KMS-11 (cell line): ENCODE results near the gene NCOA6.
"Not testable (repeated sequence)": the region's sequence is repeated elsewhere in the genome, so short reads cannot be mapped to it uniquely, and the experiment has no call there.

ENCODE experiments used
- H2AFZ ChIP-seq: fragments of 200-600 bp; sonication (generic); 2 replicates; pipeline ENCODE4 v1.6.1; 2016; ENCODE audit warnings: antibody characterized with exemption, mixed run types, low read depth
- H3K27ac ChIP-seq: fragments of 200-600 bp; sonication (generic); 2 replicates; pipeline ENCODE4 v1.6.1; 2016; ENCODE audit warnings: mild to moderate bottlenecking, mixed run types
- H3K27me3 ChIP-seq: fragments of 200-600 bp; sonication (generic); 2 replicates; pipeline ENCODE4 v1.6.1; 2017; ENCODE audit warnings: mild to moderate bottlenecking, low read depth, mixed run types, moderate library complexity; ENCODE audit not compliant: insufficient read depth
- H3K36me3 ChIP-seq: fragments of 200-600 bp; sonication (generic); 2 replicates; pipeline ENCODE4 v1.6.1; 2017; ENCODE audit warnings: mild to moderate bottlenecking, mixed run types; ENCODE audit not compliant: insufficient read depth
- H3K4me1 ChIP-seq: fragments of 200-600 bp; sonication (generic); 2 replicates; pipeline ENCODE4 v1.6.1; 2016; ENCODE audit warnings: mild to moderate bottlenecking, low read depth, mixed run types; ENCODE audit not compliant: poor library complexity, severe bottlenecking
- H3K4me2 ChIP-seq: fragments of 200-600 bp; sonication (generic); 2 replicates; pipeline ENCODE4 v1.7.0; 2016; ENCODE audit warnings: mild to moderate bottlenecking, mixed run types
- H3K4me3 ChIP-seq: fragments of 200-600 bp; sonication (generic); IDR thresholded peaks from 2 replicates; pipeline ENCODE4 v1.6.1; 2017; ENCODE audit warnings: low read depth, low read length, mixed read lengths; ENCODE audit not compliant: insufficient read depth
- H3K79me2 ChIP-seq: fragments of 200-600 bp; sonication (generic); 2 replicates; pipeline ENCODE4 v1.6.1; 2016; ENCODE audit warnings: low read depth, mixed run types; ENCODE audit not compliant: insufficient read depth
- H3K9ac ChIP-seq: fragments of 200-600 bp; sonication (generic); 2 replicates; pipeline ENCODE4 v1.6.1; 2016; ENCODE audit warnings: mild to moderate bottlenecking, mixed run types
- H4K20me1 ChIP-seq: fragments of 200-600 bp; sonication (generic); 2 replicates; pipeline ENCODE4 v1.6.1; 2016; ENCODE audit warnings: mild to moderate bottlenecking, mixed run types; ENCODE audit not compliant: insufficient read depth
- TF ChIP-seq, protein P1 (sequence below): fragments of 200-600 bp; sonication (generic); conservative IDR thresholded peaks from 2 replicates; pipeline ENCODE4 v1.6.1; 2017; ENCODE audit warnings: low read depth, mild to moderate bottlenecking, antibody characterized with exemption, low read length, moderate library complexity, mixed read lengths

The NCOA6 gene

DNA sequence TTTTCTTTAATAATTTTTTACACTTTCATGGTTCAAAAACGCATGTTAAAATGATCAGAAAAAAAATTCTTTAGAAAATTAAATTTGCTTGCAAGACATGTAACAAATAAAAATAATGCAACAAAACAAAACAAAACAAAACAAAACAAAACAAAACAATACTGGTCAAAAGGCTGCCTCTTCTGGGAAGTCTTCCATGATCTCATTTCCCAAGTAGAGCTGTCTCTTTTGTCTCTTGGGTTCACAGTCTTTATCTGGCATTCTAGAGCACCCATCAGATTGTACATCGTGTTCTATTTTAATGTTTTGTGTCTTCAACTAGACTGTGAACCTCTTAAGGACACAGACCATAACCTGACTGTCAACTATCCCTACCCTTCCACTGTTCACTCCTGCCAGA is 96.0 kb downstream of the NCOA6 start:
- Histone ChIP-seq H3K4me1 (no peaks in the 10 kb centered on the region), H3K36me3 (no peaks in the 10 kb centered on the region), H3K9ac (no peak overlapping the region), H3K4me3 (no peak overlapping the region), H3K79me2 (no peaks in the 10 kb centered on the region), H2AFZ (no peak overlapping the region), H3K27me3 (no peaks in the 10 kb centered on the region), H3K4me2 (no peak overlapping the region), H3K27ac (no peak overlapping the region), H4K20me1 (no peaks in the 10 kb centered on the region)
- TF ChIP-seq, protein P1, sequence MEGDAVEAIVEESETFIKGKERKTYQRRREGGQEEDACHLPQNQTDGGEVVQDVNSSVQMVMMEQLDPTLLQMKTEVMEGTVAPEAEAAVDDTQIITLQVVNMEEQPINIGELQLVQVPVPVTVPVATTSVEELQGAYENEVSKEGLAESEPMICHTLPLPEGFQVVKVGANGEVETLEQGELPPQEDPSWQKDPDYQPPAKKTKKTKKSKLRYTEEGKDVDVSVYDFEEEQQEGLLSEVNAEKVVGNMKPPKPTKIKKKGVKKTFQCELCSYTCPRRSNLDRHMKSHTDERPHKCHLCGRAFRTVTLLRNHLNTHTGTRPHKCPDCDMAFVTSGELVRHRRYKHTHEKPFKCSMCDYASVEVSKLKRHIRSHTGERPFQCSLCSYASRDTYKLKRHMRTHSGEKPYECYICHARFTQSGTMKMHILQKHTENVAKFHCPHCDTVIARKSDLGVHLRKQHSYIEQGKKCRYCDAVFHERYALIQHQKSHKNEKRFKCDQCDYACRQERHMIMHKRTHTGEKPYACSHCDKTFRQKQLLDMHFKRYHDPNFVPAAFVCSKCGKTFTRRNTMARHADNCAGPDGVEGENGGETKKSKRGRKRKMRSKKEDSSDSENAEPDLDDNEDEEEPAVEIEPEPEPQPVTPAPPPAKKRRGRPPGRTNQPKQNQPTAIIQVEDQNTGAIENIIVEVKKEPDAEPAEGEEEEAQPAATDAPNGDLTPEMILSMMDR: no peak

DNA sequence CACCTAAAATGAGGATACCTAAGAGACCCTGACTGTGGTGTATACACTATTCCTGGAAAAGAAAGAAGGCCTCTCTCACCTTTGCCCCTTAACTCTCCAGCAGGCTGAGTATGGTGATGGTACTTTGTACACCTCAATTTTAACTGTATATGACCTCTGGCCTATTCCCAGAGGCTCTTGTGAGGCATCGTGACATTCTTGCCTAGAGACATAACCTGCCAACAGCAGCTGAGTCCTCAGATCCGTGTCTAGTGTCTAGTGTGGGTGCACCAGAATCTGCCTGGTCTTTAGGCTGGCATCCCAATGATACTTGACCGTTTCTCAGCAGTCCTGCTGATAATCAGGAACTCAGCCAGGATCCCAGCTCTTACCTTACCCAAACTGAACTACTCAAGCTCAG is 101.3 kb downstream of the NCOA6 start:
- no peaks in the 10 kb centered on the region for H3K27me3 ChIP-seq
- no peak overlapping the region for H3K27ac ChIP-seq
- H3K9ac ChIP-seq: no peak overlapping the region
- H2AFZ ChIP-seq: no peak overlapping the region
- H3K4me2 ChIP-seq: no peak overlapping the region
- no peaks in the 10 kb centered on the region for H4K20me1 ChIP-seq
- H3K36me3 ChIP-seq: no peaks in the 10 kb centered on the region
- TF ChIP-seq, protein P1: no peak
- H3K79me2 ChIP-seq: no peaks in the 10 kb centered on the region
- peaks cover 33% of the 10 kb centered on the region for H3K4me1 ChIP-seq
- H3K4me3 ChIP-seq: no peak overlapping the region

DNA sequence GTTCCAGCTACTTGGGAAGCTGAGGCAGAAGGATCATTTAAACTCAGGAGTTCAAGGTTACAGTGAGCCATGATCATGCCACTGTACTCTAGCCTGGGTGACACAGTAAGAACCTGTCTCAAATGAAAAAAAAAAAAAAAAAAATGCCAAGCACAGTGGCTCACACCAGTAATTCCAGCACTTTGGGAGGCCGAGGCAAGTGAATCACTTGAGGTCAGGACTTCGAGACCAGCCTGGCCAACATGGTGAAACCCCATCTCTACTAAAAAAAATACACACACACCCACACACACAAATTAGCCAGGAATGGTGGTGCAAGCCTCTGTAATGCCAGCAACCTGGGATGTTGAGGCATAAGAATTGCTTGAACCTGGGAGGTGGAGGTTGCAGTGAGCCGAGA is 102.9 kb downstream of the NCOA6 start:
- not testable (repeated sequence) for H3K4me2 ChIP-seq, H4K20me1 ChIP-seq, H3K79me2 ChIP-seq, H3K4me3 ChIP-seq, H3K27ac ChIP-seq, H3K27me3 ChIP-seq, H2AFZ ChIP-seq, H3K36me3 ChIP-seq, H3K9ac ChIP-seq
- H3K4me1 ChIP-seq: peaks cover 45% of the 10 kb centered on the region

DNA sequence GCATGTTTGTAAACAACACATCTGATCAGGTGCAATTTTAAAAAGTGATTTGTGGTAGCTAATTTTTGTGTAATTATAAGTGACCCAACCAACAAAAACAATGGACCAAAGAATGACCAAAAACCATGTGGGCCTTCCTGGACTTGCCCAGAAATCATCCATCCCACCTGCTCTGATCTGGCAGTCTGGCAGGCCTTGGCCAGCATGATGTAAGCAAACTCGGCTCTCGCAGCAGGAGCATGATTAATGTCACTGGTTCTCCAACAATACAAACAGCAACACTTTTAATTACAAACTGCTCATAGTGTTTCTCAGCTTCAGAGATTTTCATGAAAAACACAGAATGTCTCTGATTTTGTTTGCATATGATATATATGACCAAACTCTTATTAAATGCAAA is 105.2 kb downstream of the NCOA6 start:
- Histone ChIP-seq H3K4me1 (peaks cover 45% of the 10 kb centered on the region), H3K79me2 (no peaks in the 10 kb centered on the region), H4K20me1 (no peaks in the 10 kb centered on the region), H3K36me3 (no peaks in the 10 kb centered on the region), H3K27me3 (no peaks in the 10 kb centered on the region), H2AFZ (no peak overlapping the region), H3K4me3 (no peak overlapping the region), H3K9ac (peak overlapping the region; percentile 28; the same call in 1 of the 2 replicates), H3K4me2 (peak overlapping the region; percentile 86), H3K27ac (peak overlapping the region; percentile 64)
- TF ChIP-seq, protein P1: no peak

DNA sequence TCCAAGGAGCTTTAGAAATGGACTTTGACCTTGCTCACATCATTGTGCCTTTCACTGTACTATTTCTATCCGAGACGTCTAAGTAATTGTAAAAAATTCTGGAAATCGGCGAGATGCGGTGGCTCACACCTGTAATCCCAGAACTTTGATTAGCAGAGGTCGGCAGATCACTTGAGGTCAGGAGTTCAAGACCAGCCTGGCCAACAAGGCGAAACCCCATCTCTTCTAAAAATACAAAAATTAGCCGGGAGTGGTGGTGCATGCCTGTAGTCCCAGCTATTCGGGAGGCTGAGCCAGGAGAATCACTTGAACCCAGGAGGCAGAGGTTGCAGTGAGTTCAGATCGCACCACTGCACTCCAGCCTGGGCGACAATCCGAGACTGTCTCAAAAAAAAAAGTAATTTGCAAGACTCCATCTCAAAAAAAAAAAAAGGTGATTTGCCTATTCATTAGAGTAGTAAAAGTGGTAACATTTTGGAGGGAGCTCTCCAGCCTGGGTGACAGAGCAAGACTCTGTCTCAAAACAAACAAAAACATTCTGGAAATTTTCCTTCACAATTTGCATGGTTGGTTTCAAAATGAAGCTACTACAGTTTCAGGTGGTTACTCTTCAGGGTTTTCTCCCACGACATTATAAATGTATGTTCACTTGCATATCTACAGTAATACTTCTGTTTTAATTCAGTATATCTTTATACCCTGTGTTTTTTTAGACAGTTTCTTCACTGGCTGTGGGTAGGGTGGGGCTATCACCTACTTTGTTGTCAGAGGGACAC is 106.0 kb downstream of the NCOA6 start:
- H3K4me3 ChIP-seq, H3K36me3 ChIP-seq, H4K20me1 ChIP-seq, H3K27me3 ChIP-seq, H3K79me2 ChIP-seq, H2AFZ ChIP-seq: not testable (repeated sequence)
- H3K4me1 ChIP-seq: peaks cover 45% of the 10 kb centered on the region
- peak overlapping the region; percentile 28; the same call in 1 of the 2 replicates for H3K9ac ChIP-seq
- H3K4me2 ChIP-seq: peak overlapping the region; percentile 86
- peak overlapping the region; percentile 64 for H3K27ac ChIP-seq
